NCI-H446 (cell line): ENCODE data around the gene CEACAM16.
"Not testable (repeated sequence)": the region's sequence is repeated elsewhere in the genome, so short reads cannot be mapped to it uniquely, and the experiment has no call there.

Source experiments
- DNase-seq, 2 experiments: peaks; one replicate each; lab custom pipeline; 2025; lab: John Stamatoyannopoulos, UW

Gene CEACAM16

GRCh38 chr19:44698492-44699201, at the start of gene CEACAM16:
Gene CEACAM16 (plus strand): TSS chr19:44699151. CDS start chr19:44701457, 2,306 bp downstream.
- DNase-seq = no peak

DNA sequence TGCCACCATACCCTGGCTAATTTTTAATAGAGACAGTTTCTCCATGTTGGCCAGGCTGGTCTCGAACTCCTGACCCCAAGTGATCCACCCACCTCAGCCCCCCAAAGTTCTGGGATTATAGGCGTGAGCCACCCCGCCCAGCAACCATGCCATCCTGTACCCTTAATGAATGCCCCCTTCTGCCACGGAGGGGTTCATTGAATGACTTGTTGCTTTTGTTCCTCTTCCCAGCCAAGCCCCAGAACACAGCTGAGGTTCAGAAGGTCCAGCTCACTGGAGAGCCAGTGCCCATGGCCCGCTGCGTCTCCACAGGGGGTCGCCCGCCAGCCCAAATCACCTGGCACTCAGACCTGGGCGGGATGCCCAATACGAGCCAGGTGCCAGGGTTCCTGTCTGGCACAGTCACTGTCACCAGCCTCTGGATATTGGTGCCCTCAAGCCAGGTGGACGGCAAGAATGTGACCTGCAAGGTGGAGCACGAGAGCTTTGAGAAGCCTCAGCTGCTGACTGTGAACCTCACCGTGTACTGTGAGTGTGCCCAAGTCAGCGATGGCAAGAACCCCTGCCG, 49.3 kb upstream of the CEACAM16 start:
- no peak for DNase-seq

DNA sequence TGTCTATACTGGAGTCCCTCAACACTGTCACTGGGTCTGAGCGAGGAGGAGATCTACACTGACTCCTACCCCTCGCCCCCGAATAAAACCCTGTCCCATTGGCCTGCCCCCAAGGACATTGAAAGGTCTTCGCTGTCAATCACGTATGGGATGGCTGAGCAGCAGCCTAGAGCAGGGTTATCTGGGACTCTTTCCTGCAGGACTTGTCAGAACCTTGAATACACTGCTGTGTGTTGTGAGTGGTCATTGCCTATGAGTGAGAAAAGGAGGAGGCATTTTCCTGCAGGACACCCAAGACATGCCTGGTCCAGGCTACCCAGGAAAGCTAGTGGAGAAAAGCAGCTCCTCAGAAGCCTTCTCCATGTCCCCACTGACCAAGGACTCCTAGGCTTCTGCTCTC, 45.6 kb upstream of the CEACAM16 start:
- DNase-seq = no peak

DNA sequence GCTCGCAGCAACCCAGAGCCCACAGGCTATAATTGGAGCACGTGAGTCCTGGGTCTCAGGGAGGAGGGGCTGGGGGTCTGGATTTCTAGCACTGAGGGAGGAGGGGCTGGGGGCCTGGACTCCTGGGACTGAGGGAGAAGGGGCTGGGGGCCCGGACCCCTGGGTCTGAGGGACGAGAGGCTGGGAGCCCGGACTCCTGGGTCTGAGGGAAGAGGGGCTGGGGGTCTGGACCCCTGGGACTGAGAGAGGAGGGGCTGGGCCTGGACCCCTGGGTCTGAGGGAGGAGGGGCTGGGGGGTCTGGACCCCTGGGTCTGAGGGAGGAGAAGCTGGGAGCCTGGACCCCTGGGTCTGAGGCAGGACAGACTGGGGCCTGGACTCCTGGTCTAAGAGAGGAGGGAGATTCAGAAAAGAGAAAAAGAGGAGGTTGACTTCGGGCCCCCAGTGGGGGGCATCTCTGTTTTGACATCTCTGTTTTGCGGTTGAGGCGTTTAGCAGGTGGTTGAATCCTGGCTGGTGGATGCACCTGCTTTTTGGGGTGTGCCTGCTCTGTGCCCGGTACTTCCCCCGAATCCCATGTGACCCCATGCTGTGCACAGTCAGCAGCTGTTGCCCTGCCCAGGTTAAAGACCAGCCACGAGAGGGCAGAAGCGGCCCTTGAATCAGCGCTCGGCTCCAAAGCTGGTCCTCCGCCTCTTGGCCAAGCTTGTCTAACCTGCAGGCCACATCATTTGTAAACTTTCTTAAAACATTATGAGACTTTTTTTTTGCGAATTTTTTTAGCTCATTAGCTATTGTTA, 44.8 kb upstream of the CEACAM16 start:
- DNase-seq = no peak

- DNase-seq = peak in 1 of 2 experiments; percentile 48
These were observed 41.6 kb upstream of the CEACAM16 start for GRCh38 chr19:44657211-44657921.

- DNase-seq = no peak
These were observed 40.8 kb upstream of the CEACAM16 start for GRCh38 chr19:44658069-44658733.

DNA sequence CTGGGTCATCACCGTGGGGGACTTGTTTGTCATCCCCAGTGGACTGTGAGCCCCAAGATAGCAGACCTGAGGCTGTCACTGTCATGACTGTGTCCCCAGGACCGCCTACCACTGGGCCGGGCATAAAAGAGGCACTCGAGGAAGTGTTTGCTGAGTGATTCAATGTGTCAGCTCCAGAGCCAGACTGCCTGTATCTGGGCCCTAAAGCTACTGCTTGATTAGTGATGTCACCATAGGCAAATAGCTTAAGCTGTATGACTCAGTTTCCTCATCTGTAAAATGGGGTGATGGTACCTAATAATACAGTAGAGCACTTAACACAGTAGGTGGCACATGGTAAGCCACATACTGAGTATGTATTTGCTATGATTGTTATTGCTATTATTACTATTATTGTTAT, 38.9 kb upstream of the CEACAM16 start:
- no peak for DNase-seq

GRCh38 chr19:44661205-44661604, 37.7 kb upstream of the CEACAM16 start:
- DNase-seq = no peak

GRCh38 chr19:44661904-44662303, 37.0 kb upstream of the CEACAM16 start:
- DNase-seq = no peak

DNA sequence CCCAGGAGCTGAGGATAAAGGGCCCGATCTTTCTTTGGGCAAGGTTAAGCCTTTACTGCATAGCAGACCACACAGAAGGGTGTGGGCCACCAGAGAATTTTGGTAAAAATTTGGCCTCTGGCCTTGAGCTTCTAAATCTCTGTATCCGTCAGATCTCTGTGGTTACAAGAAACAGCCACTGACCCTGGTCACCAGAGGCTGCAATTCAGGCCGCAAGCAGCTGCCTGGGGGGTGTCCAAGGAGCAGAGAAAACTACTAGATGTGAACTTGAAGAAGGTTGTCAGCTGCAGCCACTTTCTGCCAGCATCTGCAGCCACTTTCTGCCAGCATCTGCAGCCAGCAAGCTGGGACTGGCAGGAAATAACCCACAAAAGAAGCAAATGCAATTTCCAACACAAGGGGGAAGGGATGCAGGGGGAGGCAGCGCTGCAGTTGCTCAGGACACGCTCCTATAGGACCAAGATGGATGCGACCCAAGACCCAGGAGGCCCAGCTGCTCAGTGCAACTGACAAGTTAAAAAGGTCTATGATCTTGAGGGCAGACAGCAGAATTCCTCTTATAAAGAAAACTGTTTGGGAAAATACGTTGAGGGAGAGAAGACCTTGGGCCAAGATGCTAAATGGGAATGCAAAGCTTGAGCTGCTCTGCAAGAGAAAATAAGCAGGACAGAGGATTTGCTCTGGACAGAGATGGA, 36.1 kb upstream of the CEACAM16 start:
- no peak for DNase-seq

- no peak for DNase-seq
These were observed 35.0 kb upstream of the CEACAM16 start for GRCh38 chr19:44663996-44664395.

- no peak for DNase-seq
These were observed 34.0 kb upstream of the CEACAM16 start for GRCh38 chr19:44664976-44665375.

DNA sequence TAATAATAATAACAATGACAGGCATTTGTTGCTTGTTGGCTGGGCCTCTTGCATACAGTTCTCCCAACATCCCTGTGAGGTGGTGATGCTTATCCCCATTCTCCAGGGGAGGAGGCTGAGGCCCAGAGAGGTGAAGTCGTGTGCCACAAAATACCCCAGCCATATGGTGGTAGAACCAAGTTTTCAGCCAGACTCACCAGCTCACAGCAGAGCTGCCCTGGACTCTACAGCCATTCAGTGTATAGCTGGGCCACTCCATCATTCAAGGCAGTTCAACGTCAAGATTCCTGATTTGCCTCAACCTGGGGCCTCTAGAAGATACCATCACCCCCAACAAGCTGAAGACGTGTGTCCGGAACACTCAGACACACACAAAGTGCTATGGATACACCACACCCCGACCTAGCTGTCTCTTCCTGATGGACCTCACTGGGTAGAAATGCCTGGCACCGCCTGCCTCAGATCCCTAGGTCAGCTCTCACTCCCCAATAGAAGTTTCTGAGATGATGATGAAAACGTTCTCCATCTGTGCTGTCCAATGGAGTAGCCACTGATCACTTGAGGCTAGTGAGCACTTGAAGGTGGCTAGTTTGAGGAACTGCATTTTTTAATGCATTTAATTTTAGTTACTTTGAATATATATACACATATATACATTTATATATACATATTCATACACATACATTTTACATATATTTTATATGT, 31.9 kb upstream of the CEACAM16 start:
- DNase-seq = no peak

- DNase-seq = no peak
These were observed 29.8 kb upstream of the CEACAM16 start for GRCh38 chr19:44668985-44669764.

GRCh38 chr19:44670027-44670426, 28.9 kb upstream of the CEACAM16 start:
- not testable (repeated sequence) for DNase-seq

DNA sequence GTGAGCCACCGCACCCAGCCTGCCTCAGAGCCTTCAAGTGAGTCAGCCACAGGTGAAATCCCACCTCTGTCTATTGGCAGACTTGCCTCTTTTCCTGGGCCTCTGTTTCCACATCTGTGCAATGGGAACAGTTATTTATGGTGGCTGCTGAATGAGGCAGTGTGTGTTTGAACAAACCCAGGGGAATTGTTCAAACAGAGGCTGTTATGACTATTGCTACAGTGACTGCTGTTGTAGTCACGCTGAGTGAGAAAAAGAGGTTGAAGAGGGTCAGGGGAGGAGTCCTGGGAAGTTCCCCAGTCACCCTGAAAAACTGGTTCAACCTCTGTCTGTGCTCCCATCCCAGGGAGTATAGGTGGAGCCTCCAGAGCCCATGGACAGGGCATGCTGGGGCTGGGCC, 27.6 kb upstream of the CEACAM16 start, which contains the start of gene CEACAM19:
Gene CEACAM19, plus strand, starts transcription at position 83 of the 400 bp plus-strand sequence. CDS start 450 bp downstream, outside the sequence.
- DNase-seq = no peak

GRCh38 chr19:44672226-44672625, 26.7 kb upstream of the CEACAM16 start:
- no peak for DNase-seq

GRCh38 chr19:44673510-44673909, 25.4 kb upstream of the CEACAM16 start:
- DNase-seq = no peak

GRCh38 chr19:44675521-44675920, 23.4 kb upstream of the CEACAM16 start:
- no peak for DNase-seq
